KMS-11 (cell line): ENCODE results near the gene TAX1BP3.

Experiments
- H2AFZ ChIP-seq: fragments of 200-600 bp; sonication (generic); 2 replicates; pipeline ENCODE4 v1.6.1; 2016; ENCODE audit warnings: antibody characterized with exemption, mixed run types, low read depth
- H3K27ac ChIP-seq: fragments of 200-600 bp; sonication (generic); 2 replicates; pipeline ENCODE4 v1.6.1; 2016; ENCODE audit warnings: mild to moderate bottlenecking, mixed run types
- H3K27me3 ChIP-seq: fragments of 200-600 bp; sonication (generic); 2 replicates; pipeline ENCODE4 v1.6.1; 2017; ENCODE audit warnings: mild to moderate bottlenecking, low read depth, mixed run types, moderate library complexity; ENCODE audit not compliant: insufficient read depth
- H3K36me3 ChIP-seq: fragments of 200-600 bp; sonication (generic); 2 replicates; pipeline ENCODE4 v1.6.1; 2017; ENCODE audit warnings: mild to moderate bottlenecking, mixed run types; ENCODE audit not compliant: insufficient read depth
- H3K4me1 ChIP-seq: fragments of 200-600 bp; sonication (generic); 2 replicates; pipeline ENCODE4 v1.6.1; 2016; ENCODE audit warnings: mild to moderate bottlenecking, low read depth, mixed run types; ENCODE audit not compliant: poor library complexity, severe bottlenecking
- H3K4me2 ChIP-seq: fragments of 200-600 bp; sonication (generic); 2 replicates; pipeline ENCODE4 v1.7.0; 2016; ENCODE audit warnings: mild to moderate bottlenecking, mixed run types
- H3K4me3 ChIP-seq: fragments of 200-600 bp; sonication (generic); IDR thresholded peaks from 2 replicates; pipeline ENCODE4 v1.6.1; 2017; ENCODE audit warnings: low read depth, low read length, mixed read lengths; ENCODE audit not compliant: insufficient read depth
- H3K79me2 ChIP-seq: fragments of 200-600 bp; sonication (generic); 2 replicates; pipeline ENCODE4 v1.6.1; 2016; ENCODE audit warnings: low read depth, mixed run types; ENCODE audit not compliant: insufficient read depth
- H3K9ac ChIP-seq: fragments of 200-600 bp; sonication (generic); 2 replicates; pipeline ENCODE4 v1.6.1; 2016; ENCODE audit warnings: mild to moderate bottlenecking, mixed run types
- H4K20me1 ChIP-seq: fragments of 200-600 bp; sonication (generic); 2 replicates; pipeline ENCODE4 v1.6.1; 2016; ENCODE audit warnings: mild to moderate bottlenecking, mixed run types; ENCODE audit not compliant: insufficient read depth
- TF ChIP-seq, protein P1 (sequence below): fragments of 200-600 bp; sonication (generic); conservative IDR thresholded peaks from 2 replicates; pipeline ENCODE4 v1.6.1; 2017; ENCODE audit warnings: low read depth, mild to moderate bottlenecking, antibody characterized with exemption, low read length, moderate library complexity, mixed read lengths

Gene TAX1BP3

DNA sequence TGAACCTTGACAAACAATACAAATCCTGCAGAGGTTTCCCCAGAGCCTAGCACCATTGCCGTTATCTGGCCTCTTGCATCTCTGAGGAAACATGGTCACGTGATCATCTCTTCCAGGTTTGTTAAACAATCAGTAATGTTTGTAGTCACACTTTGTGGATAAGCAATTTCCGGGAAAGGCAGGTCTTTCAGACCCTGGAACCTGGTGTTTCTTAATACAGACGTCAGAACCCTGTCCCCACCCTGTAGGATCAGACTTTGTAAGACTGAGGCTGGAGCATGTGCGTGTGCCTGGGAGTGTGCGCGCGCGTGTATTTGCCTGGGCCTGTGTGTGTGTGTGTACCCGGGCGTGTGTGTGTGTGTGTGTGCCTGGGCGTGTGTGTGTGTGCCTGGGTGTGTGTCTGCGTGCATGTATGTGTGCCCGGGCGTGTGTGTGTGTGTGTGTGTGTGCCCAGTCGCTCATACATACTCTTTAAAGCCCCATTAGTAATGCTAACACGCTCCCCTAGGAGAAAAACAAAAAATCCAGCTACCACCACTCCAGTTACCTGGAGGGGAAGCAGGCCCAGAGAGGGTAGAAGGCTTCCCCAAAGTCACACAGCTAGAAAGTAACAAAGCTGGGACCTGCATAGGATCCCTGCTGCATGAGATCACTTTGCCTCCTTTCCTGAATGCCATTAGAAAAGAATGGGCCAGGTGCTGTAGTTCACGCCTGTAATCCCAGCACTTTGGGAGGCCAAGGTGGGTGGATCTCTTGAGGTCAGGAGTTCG is 26.5 kb downstream of the TAX1BP3 start:
- Histone ChIP-seq H3K79me2 (no peaks in the 10 kb centered on the region; the same call in 1 of the 2 replicates), H2AFZ (no peak overlapping the region), H3K27ac (no peak overlapping the region), H3K36me3 (no peaks in the 10 kb centered on the region), H3K9ac (no peak overlapping the region), H3K4me2 (no peak overlapping the region), H3K27me3 (no peaks in the 10 kb centered on the region), H4K20me1 (no peaks in the 10 kb centered on the region), H3K4me1 (peaks cover 34% of the 10 kb centered on the region), H3K4me3 (no peak overlapping the region)
- TF ChIP-seq, protein P1, sequence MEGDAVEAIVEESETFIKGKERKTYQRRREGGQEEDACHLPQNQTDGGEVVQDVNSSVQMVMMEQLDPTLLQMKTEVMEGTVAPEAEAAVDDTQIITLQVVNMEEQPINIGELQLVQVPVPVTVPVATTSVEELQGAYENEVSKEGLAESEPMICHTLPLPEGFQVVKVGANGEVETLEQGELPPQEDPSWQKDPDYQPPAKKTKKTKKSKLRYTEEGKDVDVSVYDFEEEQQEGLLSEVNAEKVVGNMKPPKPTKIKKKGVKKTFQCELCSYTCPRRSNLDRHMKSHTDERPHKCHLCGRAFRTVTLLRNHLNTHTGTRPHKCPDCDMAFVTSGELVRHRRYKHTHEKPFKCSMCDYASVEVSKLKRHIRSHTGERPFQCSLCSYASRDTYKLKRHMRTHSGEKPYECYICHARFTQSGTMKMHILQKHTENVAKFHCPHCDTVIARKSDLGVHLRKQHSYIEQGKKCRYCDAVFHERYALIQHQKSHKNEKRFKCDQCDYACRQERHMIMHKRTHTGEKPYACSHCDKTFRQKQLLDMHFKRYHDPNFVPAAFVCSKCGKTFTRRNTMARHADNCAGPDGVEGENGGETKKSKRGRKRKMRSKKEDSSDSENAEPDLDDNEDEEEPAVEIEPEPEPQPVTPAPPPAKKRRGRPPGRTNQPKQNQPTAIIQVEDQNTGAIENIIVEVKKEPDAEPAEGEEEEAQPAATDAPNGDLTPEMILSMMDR = no peak

DNA sequence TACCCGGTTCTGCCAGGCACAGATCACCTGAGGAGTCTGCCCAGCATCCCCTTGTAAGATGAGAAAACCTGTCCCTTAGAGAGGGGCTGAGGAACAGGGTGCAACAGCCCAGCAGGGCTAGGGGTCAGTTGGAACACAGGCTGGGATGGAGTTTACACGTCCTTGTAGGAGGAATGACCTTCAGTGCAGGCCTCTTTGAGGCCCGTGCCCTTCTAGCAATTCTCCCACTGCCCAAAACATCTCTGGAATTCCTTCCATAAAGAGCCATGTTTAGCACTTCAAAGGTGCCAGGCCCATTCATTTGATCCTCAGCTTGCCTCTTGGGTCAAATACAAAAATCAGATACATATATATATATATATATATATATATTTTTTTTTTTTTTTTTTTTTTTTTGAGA is 27.4 kb downstream of the TAX1BP3 start:
- peaks cover 34% of the 10 kb centered on the region for H3K4me1 ChIP-seq
- peak overlapping the region; percentile 66; the same call in 1 of the 2 replicates for H3K9ac ChIP-seq
- no peak overlapping the region for H2AFZ ChIP-seq
- H3K4me2 ChIP-seq = peak overlapping the region; percentile 71
- H3K27ac ChIP-seq = peak overlapping the region; percentile 97
- H3K27me3 ChIP-seq = no peaks in the 10 kb centered on the region
- TF ChIP-seq, protein P1 = no peak
- no peak overlapping the region for H3K4me3 ChIP-seq
- no peaks in the 10 kb centered on the region; the same call in 1 of the 2 replicates for H3K79me2 ChIP-seq
- no peaks in the 10 kb centered on the region for H3K36me3 ChIP-seq
- no peaks in the 10 kb centered on the region for H4K20me1 ChIP-seq

- no peaks in the 10 kb centered on the region for H4K20me1 ChIP-seq
- no peak overlapping the region for H3K4me3 ChIP-seq
- H3K79me2 ChIP-seq = no peaks in the 10 kb centered on the region; the same call in 1 of the 2 replicates
- no peaks in the 10 kb centered on the region for H3K36me3 ChIP-seq
- H3K27me3 ChIP-seq = no peaks in the 10 kb centered on the region
- H3K4me1 ChIP-seq = peaks cover 34% of the 10 kb centered on the region
- TF ChIP-seq, protein P1 = no peak
- H2AFZ ChIP-seq = peak overlapping the region; percentile 60
- H3K27ac ChIP-seq = peak overlapping the region; percentile 97
- peak overlapping the region; percentile 71 for H3K4me2 ChIP-seq
- peak overlapping the region; percentile 66 for H3K9ac ChIP-seq
Observed at GRCh38 chr17:3639981-3640596, 28.3 kb downstream of the TAX1BP3 start.

DNA sequence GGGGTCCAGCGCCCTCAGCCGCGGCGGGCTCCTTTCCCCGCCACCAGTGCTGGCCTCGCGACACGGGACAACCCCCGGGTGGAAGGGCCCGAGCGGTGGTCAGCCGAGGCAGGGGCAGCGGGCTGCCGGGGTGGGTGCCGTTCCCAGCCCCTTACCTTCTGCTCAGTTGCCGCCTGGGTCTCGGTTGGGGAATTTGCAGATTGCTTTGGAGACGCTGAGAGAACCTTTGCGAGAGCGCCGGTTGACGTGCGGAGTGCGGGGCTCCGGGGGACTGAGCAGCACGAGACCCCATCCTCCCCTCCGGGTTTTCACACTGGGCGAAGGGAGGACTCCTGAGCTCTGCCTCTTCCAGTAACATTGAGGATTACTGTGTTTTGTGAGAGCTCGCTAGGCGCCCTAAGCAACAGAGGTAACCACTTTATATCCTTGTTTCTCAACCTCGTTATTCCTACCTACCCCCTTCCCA is 31.4 kb downstream of the TAX1BP3 start:
- TF ChIP-seq, protein P1 = no peak
- peak overlapping the region; percentile 53; the same call in 1 of the 2 replicates for H3K9ac ChIP-seq
- H3K4me1 ChIP-seq = peaks cover 34% of the 10 kb centered on the region
- H3K79me2 ChIP-seq = no peaks in the 10 kb centered on the region; the same call in 1 of the 2 replicates
- peak overlapping the region; percentile 57 for H2AFZ ChIP-seq
- H3K4me3 ChIP-seq = no peak overlapping the region
- peak overlapping the region; percentile 54 for H3K4me2 ChIP-seq
- no peaks in the 10 kb centered on the region for H3K27me3 ChIP-seq
- no peaks in the 10 kb centered on the region for H3K36me3 ChIP-seq
- peak overlapping the region; percentile 54; the same call in 1 of the 2 replicates for H3K27ac ChIP-seq
- no peaks in the 10 kb centered on the region for H4K20me1 ChIP-seq
